Fibroblast of skin of right biceps (primary cell): Measurements from ENCODE around the gene FAM111A.

Experiments used
- DNase-seq: peaks from one replicate; pipeline ENCODE4 v3.0.0-alpha.2; 2013

FAM111A gene

GRCh38 chr11:59144096-59144495, 1.4 kb downstream of the FAM111A start:
- no peak for DNase-seq

GRCh38 chr11:59144579-59145345, 2.1 kb downstream of the FAM111A start:
- peak; percentile 88 for DNase-seq

- peak; percentile 47 for DNase-seq
Measured at GRCh38 chr11:59145534-59145933, 2.9 kb downstream of the FAM111A start.

GRCh38 chr11:59151761-59152160, 9.1 kb downstream of the FAM111A start:
- no peak for DNase-seq

- DNase-seq = no peak
Measured at GRCh38 chr11:59152312-59152951, 9.8 kb downstream of the FAM111A start.

- no peak for DNase-seq
Measured at GRCh38 chr11:59154610-59155009, 12.0 kb downstream of the FAM111A start.

GRCh38 chr11:59157433-59157832, 14.8 kb downstream of the FAM111A start:
- DNase-seq = no peak

GRCh38 chr11:59158206-59159068, 15.8 kb downstream of the FAM111A start:
- peak; percentile 70 for DNase-seq

- DNase-seq = no peak
Measured at GRCh38 chr11:59164028-59164427, 21.4 kb downstream of the FAM111A start.

- DNase-seq = peak; percentile 86
Measured at GRCh38 chr11:59171508-59172322, 29.1 kb downstream of the FAM111A start, which contains the start of gene DTX4. TSS of gene DTX4 (plus strand) at chr11:59172132. CDS start at chr11:59172596, 464 bp downstream.

GRCh38 chr11:59172345-59173079, 29.9 kb downstream of the FAM111A start:
- no peak for DNase-seq

GRCh38 chr11:59173080-59173963, 30.7 kb downstream of the FAM111A start:
- DNase-seq = peak; percentile 42

GRCh38 chr11:59173964-59174663, 31.5 kb downstream of the FAM111A start:
- peak; percentile 42 for DNase-seq

GRCh38 chr11:59174664-59175033, 32.0 kb downstream of the FAM111A start:
- peak; percentile 38 for DNase-seq

- no peak for DNase-seq
Measured at GRCh38 chr11:59175091-59175501, 32.4 kb downstream of the FAM111A start.

- no peak for DNase-seq
Measured at GRCh38 chr11:59176330-59176729, 33.7 kb downstream of the FAM111A start.

GRCh38 chr11:59178402-59178801, 35.7 kb downstream of the FAM111A start:
- DNase-seq = no peak

- DNase-seq = no peak
Measured at GRCh38 chr11:59179121-59179520, 36.5 kb downstream of the FAM111A start.

- no peak for DNase-seq
Measured at GRCh38 chr11:59180168-59180776, 37.6 kb downstream of the FAM111A start.

GRCh38 chr11:59180907-59181306, 38.3 kb downstream of the FAM111A start:
- DNase-seq = no peak
